ENCODE results near the gene SH3BP5. TPM values are rescaled to one million over a fixed set of nuclear protein-coding genes. Genes with fewer than 3 reads are reported as not detected.

SH3BP5 gene
- total RNA-seq, 2 donors from 2014 or later = 47.2 to 82.4 TPM

DNA sequence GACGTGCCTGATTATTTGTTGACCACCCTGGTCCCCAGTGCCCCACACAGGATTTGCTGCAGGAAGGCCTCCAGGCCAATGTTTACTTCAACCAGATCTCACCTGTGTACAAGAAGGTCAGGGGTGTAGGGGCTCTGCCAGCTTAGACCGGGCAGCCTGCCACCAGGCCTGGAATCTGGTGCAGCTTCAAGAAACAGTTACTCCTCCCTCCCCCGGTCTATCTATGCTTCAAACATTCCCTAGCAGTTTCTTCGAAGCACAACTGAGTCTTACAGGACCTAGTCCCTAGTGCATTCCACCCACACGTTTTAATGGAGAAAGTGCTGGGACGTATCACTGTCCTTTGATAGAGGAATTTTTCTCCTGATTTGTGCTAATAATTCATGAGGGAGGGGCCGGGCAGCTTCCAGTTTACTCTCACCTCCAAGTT, 8.0 kb downstream of the SH3BP5 start:
- H3K9me3 ChIP-seq = no peaks in the 10 kb centered on the region
- peaks cover 35 to 80% of the 10 kb centered on the region in 2 donors for H3K4me1 ChIP-seq (ENCODE audit: control insufficient read depth in 1 of 2, low read depth in 2 of 2)
- no peaks in the 10 kb centered on the region for H3K36me3 ChIP-seq
- TF ChIP-seq, protein P1, sequence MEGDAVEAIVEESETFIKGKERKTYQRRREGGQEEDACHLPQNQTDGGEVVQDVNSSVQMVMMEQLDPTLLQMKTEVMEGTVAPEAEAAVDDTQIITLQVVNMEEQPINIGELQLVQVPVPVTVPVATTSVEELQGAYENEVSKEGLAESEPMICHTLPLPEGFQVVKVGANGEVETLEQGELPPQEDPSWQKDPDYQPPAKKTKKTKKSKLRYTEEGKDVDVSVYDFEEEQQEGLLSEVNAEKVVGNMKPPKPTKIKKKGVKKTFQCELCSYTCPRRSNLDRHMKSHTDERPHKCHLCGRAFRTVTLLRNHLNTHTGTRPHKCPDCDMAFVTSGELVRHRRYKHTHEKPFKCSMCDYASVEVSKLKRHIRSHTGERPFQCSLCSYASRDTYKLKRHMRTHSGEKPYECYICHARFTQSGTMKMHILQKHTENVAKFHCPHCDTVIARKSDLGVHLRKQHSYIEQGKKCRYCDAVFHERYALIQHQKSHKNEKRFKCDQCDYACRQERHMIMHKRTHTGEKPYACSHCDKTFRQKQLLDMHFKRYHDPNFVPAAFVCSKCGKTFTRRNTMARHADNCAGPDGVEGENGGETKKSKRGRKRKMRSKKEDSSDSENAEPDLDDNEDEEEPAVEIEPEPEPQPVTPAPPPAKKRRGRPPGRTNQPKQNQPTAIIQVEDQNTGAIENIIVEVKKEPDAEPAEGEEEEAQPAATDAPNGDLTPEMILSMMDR (IDR thresholded peaks at IDR 0.05) = no peak
- DNase-seq (ENCODE audit: low spot score) (no peak), ATAC-seq (ENCODE audit: insufficient number of reproducible peaks, low FRiP score, low read depth) (no peak)
- no peaks in the 10 kb centered on the region for H3K27me3 ChIP-seq (replicated peaks; ENCODE audit: insufficient read depth)
- H3K4me3 ChIP-seq = no peak overlapping the region
- H3K27ac ChIP-seq = peak overlapping the region; percentile 31 to 43

DNA sequence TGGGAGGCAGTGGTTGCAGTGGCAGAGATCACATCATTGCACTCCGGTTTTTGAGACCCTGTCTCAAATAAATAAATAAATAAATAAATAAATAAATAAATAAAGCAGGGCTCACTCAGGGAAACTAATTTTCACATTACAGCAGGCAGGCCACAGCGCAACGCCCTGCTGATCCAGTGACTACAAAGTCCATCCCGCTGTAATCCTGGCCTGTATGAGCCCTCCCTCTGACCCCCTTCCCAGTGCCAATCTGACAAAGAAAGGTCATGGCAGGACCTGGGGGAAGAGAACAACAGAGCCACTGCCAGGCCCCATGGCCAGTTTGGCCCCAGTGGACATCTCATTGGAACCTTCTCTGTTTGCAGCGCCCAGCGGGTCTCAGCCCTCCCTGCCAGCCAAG, 9.3 kb downstream of the SH3BP5 start:
- no peaks in the 10 kb centered on the region for H3K36me3 ChIP-seq
- no peak for ATAC-seq (ENCODE audit: insufficient number of reproducible peaks, low FRiP score, low read depth)
- no peak overlapping the region for H3K4me3 ChIP-seq
- no peak for DNase-seq (ENCODE audit: low spot score)
- TF ChIP-seq, protein P1 (IDR thresholded peaks at IDR 0.05) = no peak
- peaks cover 40 to 88% of the 10 kb centered on the region in 2 donors for H3K4me1 ChIP-seq (ENCODE audit: control insufficient read depth in 1 of 2, low read depth in 2 of 2)
- peak overlapping the region in 1 of 2 donors; percentile 43 for H3K27ac ChIP-seq
- H3K9me3 ChIP-seq = no peaks in the 10 kb centered on the region
- H3K27me3 ChIP-seq (replicated peaks; ENCODE audit: insufficient read depth) = no peaks in the 10 kb centered on the region

DNA sequence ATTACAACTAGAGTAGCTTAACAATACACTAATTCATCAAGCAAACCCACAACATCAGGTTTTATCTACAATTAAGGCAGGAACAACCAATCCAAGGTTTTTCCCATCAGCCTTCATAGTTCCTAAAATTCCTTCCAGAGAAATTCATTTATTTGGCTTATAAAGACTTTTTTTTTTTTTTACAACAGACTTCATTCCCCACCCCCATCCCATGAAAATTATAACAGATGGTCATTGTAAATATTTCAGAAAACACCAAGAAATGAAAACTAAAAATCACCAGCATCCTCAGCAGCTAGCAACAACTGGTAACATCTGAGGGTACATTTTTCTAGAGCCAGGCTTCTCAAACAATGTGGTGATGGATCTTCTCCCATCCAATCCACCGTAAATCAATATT, 11.0 kb downstream of the SH3BP5 start:
- DNase-seq (ENCODE audit: low spot score) = no peak
- TF ChIP-seq, protein P1 (IDR thresholded peaks at IDR 0.05) = no peak
- peak overlapping the region; percentile 72 to 84 for H3K27ac ChIP-seq

DNA sequence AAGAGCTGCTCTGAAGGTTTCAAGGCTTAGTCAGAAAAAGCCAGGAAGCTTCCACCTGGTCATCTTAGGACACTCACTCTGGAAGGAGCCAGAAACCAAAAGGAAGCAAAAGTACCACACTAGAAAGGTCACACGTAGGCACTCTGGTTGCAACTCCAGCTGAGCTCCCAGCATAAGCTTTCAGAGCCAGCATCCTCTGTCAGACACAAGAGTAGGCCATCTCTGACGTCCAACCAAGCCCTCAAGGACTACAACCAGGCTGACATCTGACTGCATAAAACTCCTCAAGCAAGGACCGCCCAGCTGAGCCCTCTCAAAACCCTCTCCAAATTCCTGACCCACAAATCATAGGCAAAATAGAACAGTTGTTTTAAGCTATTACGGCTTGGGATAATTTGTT, 12.8 kb downstream of the SH3BP5 start:
- TF ChIP-seq, protein P1 (IDR thresholded peaks at IDR 0.05) = no peak
- Histone ChIP-seq H3K4me3 (peak overlapping the region; percentile 51), H3K27me3 (replicated peaks; ENCODE audit: insufficient read depth) (no peaks in the 10 kb centered on the region), H3K36me3 (no peaks in the 10 kb centered on the region), H3K9me3 (no peaks in the 10 kb centered on the region), H3K4me1 (ENCODE audit: control insufficient read depth in 1 of 2, low read depth in 2 of 2) (peaks cover 59 to 95% of the 10 kb centered on the region in 2 donors), H3K27ac (peak overlapping the region; percentile 72 to 84)
- peak; percentile 67 for ATAC-seq (ENCODE audit: insufficient number of reproducible peaks, low FRiP score, low read depth)
- no peak for DNase-seq (ENCODE audit: low spot score)

More for the DNA sequence above, 11.0 kb downstream of the SH3BP5 start:
- Histone ChIP-seq H3K4me1 (ENCODE audit: control insufficient read depth in 1 of 2, low read depth in 2 of 2) (peaks cover 55 to 95% of the 10 kb centered on the region in 2 donors), H3K27me3 (replicated peaks; ENCODE audit: insufficient read depth) (no peaks in the 10 kb centered on the region), H3K9me3 (no peaks in the 10 kb centered on the region), H3K4me3 (no peak overlapping the region), H3K36me3 (no peaks in the 10 kb centered on the region)
- no peak for ATAC-seq (ENCODE audit: insufficient number of reproducible peaks, low FRiP score, low read depth)

DNA sequence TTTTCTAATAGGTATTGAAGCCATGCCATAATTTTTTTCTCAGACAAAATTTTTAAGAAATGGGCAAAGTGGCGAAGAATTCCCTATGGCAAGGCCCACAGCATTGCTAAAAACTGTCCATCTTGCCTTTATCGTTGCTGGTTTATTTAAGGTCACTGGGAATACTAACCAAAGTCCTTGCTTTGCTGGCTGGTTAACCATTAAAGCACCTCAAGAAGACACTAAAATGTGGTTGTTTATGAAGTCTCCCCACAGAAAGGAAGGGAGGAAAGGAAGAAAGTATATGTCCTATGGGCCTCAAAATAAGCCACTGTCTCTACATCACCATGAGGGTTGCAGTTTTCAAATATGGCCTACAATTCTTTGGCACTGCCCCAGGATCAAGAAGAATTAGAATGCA, 13.2 kb downstream of the SH3BP5 start:
- DNase-seq (ENCODE audit: low spot score) = no peak
- H3K4me1 ChIP-seq (ENCODE audit: control insufficient read depth in 1 of 2, low read depth in 2 of 2) = peaks cover 58 to 95% of the 10 kb centered on the region in 2 donors
- H3K27me3 ChIP-seq (replicated peaks; ENCODE audit: insufficient read depth) = no peaks in the 10 kb centered on the region
- TF ChIP-seq, protein P1 (IDR thresholded peaks at IDR 0.05) = no peak
- H3K27ac ChIP-seq = peak overlapping the region; percentile 72 to 84
- ATAC-seq (ENCODE audit: insufficient number of reproducible peaks, low FRiP score, low read depth) = no peak
- H3K4me3 ChIP-seq = no peak overlapping the region
- H3K9me3 ChIP-seq = no peaks in the 10 kb centered on the region
- no peaks in the 10 kb centered on the region for H3K36me3 ChIP-seq
